NCI-H226 (cell line): ENCODE results near the gene POLR3B.
"Not testable (repeated sequence)": the region's sequence is repeated elsewhere in the genome, so short reads cannot be mapped to it uniquely, and the experiment has no call there.

Source experiments
- DNase-seq: peaks from one replicate; pipeline ENCODE4 v3.0.0-alpha.2; 2015

POLR3B gene

GRCh38 chr12:106477627-106478026 lies 120.1 kb downstream of the POLR3B start:
- DNase-seq: not testable (repeated sequence)

- no peak for DNase-seq
Measured at GRCh38 chr12:106480251-106480650, 122.7 kb downstream of the POLR3B start.

GRCh38 chr12:106481246-106481645 lies 123.7 kb downstream of the POLR3B start:
- no peak for DNase-seq

- DNase-seq: no peak
Measured at GRCh38 chr12:106487664-106488063, 130.1 kb downstream of the POLR3B start.

- no peak for DNase-seq
Measured at GRCh38 chr12:106488884-106489283, 131.3 kb downstream of the POLR3B start.

GRCh38 chr12:106490264-106490663 lies 132.7 kb downstream of the POLR3B start:
- no peak for DNase-seq

GRCh38 chr12:106492857-106493256 lies 135.3 kb downstream of the POLR3B start:
- DNase-seq: no peak

- DNase-seq: no peak
Measured at GRCh38 chr12:106493531-106493930, 136.0 kb downstream of the POLR3B start.

- DNase-seq: no peak
Measured at GRCh38 chr12:106495354-106495965, 137.9 kb downstream of the POLR3B start.

- peak; percentile 9 for DNase-seq
Measured at GRCh38 chr12:106498056-106498455, 140.5 kb downstream of the POLR3B start.

GRCh38 chr12:106499628-106500027 lies 142.1 kb downstream of the POLR3B start:
- DNase-seq: no peak

GRCh38 chr12:106506691-106507090 lies 149.1 kb downstream of the POLR3B start:
- DNase-seq: no peak

- no peak for DNase-seq
Measured at GRCh38 chr12:106508966-106509365, 151.4 kb downstream of the POLR3B start.

GRCh38 chr12:106511365-106511764 lies 153.8 kb downstream of the POLR3B start:
- DNase-seq: no peak

- no peak for DNase-seq
Measured at GRCh38 chr12:106517314-106517713, 159.8 kb downstream of the POLR3B start.

GRCh38 chr12:106519607-106520021 lies 162.1 kb downstream of the POLR3B start:
- no peak for DNase-seq

GRCh38 chr12:106521901-106522300 lies 164.4 kb downstream of the POLR3B start:
- DNase-seq: no peak

GRCh38 chr12:106522708-106523107 lies 165.2 kb downstream of the POLR3B start:
- DNase-seq: no peak

- DNase-seq: no peak
Measured at GRCh38 chr12:106527356-106527755, 169.8 kb downstream of the POLR3B start.

GRCh38 chr12:106541201-106541600 lies 183.7 kb downstream of the POLR3B start:
- no peak for DNase-seq

- DNase-seq: no peak
Measured at GRCh38 chr12:106551410-106551809, 193.9 kb downstream of the POLR3B start.

- DNase-seq: no peak
Measured at GRCh38 chr12:106552228-106552627, 194.7 kb downstream of the POLR3B start.
